D721Med (cell line): Measurements from ENCODE around the gene VWA8.

ENCODE experiments used
- DNase-seq: peaks from one replicate; pipeline ENCODE4 v3.0.0; 2011; ENCODE audit warnings: low spot score; ENCODE audit not compliant: insufficient read length
- FAIRE-seq: peaks from 2 replicates; lab custom pipeline; 2011; peaks lifted over from hg19 to GRCh38; lab: Jason Lieb, UNC
- TF ChIP-seq, protein P1 (sequence below): IDR thresholded peaks from 2 replicates; pipeline ENCODE4 v1.5.1; 2012; ENCODE audit warnings: mild to moderate bottlenecking, control low read depth; ENCODE audit not compliant: insufficient read depth; ENCODE audit errors: missing control alignments

The VWA8 gene

GRCh38 chr13:41563984-41564365, 396.9 kb downstream of the VWA8 start:
- DNase-seq (no peak), FAIRE-seq (no peak)
- TF ChIP-seq, protein P1, sequence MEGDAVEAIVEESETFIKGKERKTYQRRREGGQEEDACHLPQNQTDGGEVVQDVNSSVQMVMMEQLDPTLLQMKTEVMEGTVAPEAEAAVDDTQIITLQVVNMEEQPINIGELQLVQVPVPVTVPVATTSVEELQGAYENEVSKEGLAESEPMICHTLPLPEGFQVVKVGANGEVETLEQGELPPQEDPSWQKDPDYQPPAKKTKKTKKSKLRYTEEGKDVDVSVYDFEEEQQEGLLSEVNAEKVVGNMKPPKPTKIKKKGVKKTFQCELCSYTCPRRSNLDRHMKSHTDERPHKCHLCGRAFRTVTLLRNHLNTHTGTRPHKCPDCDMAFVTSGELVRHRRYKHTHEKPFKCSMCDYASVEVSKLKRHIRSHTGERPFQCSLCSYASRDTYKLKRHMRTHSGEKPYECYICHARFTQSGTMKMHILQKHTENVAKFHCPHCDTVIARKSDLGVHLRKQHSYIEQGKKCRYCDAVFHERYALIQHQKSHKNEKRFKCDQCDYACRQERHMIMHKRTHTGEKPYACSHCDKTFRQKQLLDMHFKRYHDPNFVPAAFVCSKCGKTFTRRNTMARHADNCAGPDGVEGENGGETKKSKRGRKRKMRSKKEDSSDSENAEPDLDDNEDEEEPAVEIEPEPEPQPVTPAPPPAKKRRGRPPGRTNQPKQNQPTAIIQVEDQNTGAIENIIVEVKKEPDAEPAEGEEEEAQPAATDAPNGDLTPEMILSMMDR, result no peak

DNA sequence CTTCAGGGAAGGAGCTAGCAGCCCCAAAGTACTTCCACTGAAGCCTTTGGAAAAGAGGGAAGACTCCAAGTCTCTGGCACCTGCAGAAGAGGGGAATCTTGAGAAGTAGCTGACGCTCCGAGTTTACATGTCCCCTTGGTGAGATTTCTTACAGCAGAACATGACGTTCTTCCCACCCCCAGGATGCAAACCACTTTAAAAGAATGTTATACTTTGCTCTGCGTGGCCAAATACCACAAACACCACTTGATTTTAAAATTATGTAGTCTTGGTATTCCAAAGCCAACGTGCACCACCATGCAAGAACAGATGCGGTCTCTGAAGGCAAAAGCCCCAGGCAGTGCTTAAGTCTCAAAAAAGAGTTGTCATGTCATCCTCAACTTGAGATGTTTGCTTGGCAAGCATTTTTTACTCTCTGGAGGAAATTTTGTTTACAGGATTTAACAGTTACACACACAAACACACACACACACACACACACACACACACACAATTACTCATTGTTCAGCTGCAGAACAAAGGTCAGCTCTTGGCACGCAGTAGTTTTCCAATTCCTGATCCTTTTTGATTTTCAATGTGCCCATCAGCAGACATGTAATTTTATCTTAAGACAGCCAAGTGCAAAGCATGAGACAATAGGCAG, 397.4 kb downstream of the VWA8 start:
- DNase-seq, result no peak
- FAIRE-seq, result no peak
- TF ChIP-seq, protein P1, result no peak

DNA sequence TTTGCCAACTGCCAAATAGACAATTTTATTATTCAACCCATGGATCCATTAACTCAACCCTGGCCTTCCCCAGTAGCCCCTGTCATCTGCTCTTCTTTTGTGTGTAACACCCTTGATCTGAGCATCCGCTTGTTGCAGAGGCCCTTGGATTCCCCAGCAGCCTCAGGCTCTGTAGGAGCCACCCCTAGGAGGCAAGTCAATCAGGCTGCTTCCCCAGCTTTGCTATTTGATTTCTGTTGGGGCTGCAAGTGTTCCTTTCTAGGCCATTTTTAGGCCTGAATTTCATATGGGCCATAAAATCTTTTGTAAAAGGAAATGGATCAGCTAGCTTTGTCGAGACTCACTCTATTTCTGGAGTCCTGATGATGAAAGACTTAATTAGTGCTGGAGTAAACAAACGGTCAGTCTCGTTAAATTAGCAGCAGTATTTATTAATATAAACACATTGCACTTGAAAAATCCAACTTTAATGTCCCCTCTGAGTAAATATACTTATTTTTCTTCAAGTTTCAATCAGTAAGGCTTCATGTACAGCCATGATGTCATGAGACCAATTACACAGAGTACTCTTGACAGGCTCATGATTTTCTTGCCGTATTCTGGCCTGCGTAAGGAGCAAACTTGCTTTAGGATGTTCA, 398.2 kb downstream of the VWA8 start:
- TF ChIP-seq, protein P1, result no peak
- FAIRE-seq (no peak), DNase-seq (no peak)

- DNase-seq, result no peak
These were observed 398.8 kb downstream of the VWA8 start for GRCh38 chr13:41562083-41562482.

DNA sequence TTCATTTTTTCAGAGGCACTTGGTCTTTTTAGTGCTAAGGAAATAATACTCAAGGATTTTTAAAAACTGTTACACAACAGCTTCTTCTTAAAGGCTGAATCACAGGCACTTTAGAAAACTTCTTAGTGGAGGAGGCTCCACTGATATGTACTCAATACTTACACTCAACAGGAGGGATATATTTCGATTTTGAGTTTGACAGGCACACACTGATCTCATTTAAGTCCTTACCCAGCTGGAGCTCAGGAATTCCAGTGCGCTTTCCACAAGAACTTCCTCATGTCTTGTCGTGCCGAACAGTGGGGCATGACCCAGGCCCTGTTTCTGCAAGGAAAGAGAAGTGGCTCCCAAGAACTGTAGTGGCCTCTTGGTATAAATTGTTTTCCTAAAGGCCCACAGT, 399.7 kb downstream of the VWA8 start:
- TF ChIP-seq, protein P1, result no peak
- no peak for DNase-seq
- no peak for FAIRE-seq

More at GRCh38 chr13:41562083-41562482, 398.8 kb downstream of the VWA8 start:
- TF ChIP-seq, protein P1, result no peak
- FAIRE-seq, result no peak

DNA sequence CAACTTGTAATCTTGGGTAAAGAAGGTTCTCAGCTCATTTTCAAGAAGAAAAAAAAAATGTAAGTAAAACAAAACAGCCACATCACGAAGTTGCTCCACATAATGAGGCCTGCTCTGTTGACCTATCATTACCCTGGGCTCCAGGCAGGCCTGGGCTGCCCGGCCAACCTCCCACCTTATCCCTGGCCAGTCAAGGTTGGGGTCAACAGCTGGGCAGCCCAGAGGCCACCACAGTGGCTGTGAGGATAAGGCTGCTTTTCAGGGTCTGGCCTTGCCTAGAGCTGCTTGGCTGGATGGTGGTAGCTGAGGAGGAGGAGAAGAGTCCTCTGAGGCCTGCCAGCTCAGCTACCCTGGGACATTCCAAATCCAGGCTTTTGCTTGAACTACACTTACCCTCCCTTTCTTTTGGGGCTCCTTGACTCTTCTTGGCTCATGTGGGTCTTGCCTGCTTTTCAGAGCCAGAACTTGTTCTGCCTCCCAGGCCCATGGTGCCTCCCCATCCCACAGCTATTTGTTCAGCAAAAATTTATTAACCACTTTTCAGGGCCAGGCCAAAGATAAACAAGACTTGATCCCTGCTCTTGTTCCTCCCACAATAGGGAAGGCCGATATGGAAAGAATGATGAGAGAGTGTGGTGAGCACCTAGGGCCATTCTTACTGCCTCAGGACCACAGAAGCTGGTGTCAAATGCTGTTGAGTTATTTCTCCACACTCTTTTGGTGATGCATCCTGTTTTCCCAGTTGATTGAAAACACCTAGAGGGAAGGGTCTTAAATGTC, 401.9 kb downstream of the VWA8 start:
- DNase-seq (no peak), FAIRE-seq (no peak)
- TF ChIP-seq, protein P1, result no peak
